Lower leg skin (tissue), 4 donors: ENCODE results near the gene SRSF11. TPM values are rescaled to one million over a fixed set of nuclear protein-coding genes. Genes with fewer than 3 reads are reported as not detected.

Source experiments
- DNase-seq, 2 donors: peaks; one replicate each; pipeline ENCODE4 v3.0.0-alpha.2; 2019; ENCODE audit warnings: low spot score in 2 of 2
- H3K4me3 ChIP-seq: fragments of 200-600 bp; sonication (generic); 2 replicates; pipeline ENCODE4 v1.5.1; 2017; ENCODE audit warnings: mild to moderate bottlenecking, low read depth; ENCODE audit not compliant: poor library complexity, severe bottlenecking
- CTCF ChIP-seq, 3 donors: fragments of 450-650 bp; IDR thresholded peaks; one replicate each; pipeline ENCODE4 v1.5.1; 2016; ENCODE audit warnings: antibody characterized with exemption in 3 of 3, mild to moderate bottlenecking in 3 of 3, moderate library complexity in 2 of 3
- POLR2A ChIP-seq, 2 donors: fragments of 450-650 bp; IDR thresholded peaks; one replicate each; pipeline ENCODE4 v1.6.1; 2016 to 2017; ENCODE audit warnings: antibody characterized with exemption in 2 of 2, mild to moderate bottlenecking in 1 of 2, moderate library complexity in 1 of 2
- WGBS, 2 donors: methylation state at CpG; one replicate each; pipeline ENCODE4 v1.1.5; 2018; 5-methylcytosine and 5-hydroxymethylcytosine counted together
- intact Hi-C: fragments of 100-400 bp; cut with DNase I; formaldehyde crosslinking; loops from one replicate; pipeline ENCODE4 v1.15.0; 2023; ENCODE audit warnings: low total_unique reads
- total RNA-seq, 4 donors: library from RNA; depleted of rRNA; stranded (reverse); fragments of >200 nt; gene quantifications; one replicate each; pipeline ENCODE4 v1.1.0, GENCODE V29; 2016

The SRSF11 gene
- total RNA-seq, 4 donors from 2014 or later: 59.2 to 153 (median 98.7) TPM

- TF ChIP-seq CTCF (IDR thresholded peaks at IDR 0.05): no peak
- no peak for TF ChIP-seq POLR2A (IDR thresholded peaks at IDR 0.05)
- intact Hi-C loops: no loop called here
- no peak for DNase-seq
- H3K4me3 ChIP-seq: no peak overlapping the region
- WGBS, 2 donors: 57 to 59% methylated on average over 2 of the region's 2 CpGs
Observed at GRCh38 chr1:70228670-70229069, 7.5 kb downstream of the SRSF11 start.

GRCh38 chr1:70231475-70231874 is 10.3 kb downstream of the SRSF11 start:
- H3K4me3 ChIP-seq: no peak overlapping the region
- WGBS, 2 donors: 96% methylated on average over 4 of the region's 4 CpGs
- intact Hi-C loops: no loop called here
- no peak for DNase-seq
- no peak for TF ChIP-seq CTCF (IDR thresholded peaks at IDR 0.05)
- TF ChIP-seq POLR2A (IDR thresholded peaks at IDR 0.05): no peak

GRCh38 chr1:70234733-70235132 is 13.6 kb downstream of the SRSF11 start:
- DNase-seq: no peak
- intact Hi-C loops: no loop called here
- TF ChIP-seq CTCF (IDR thresholded peaks at IDR 0.05): no peak
- no peak for TF ChIP-seq POLR2A (IDR thresholded peaks at IDR 0.05)
- no peak overlapping the region for H3K4me3 ChIP-seq

GRCh38 chr1:70239940-70240339 is 18.8 kb downstream of the SRSF11 start:
- DNase-seq: no peak
- TF ChIP-seq CTCF (IDR thresholded peaks at IDR 0.05): no peak
- no peak for TF ChIP-seq POLR2A (IDR thresholded peaks at IDR 0.05)
- intact Hi-C loops: no loop called here
- no peak overlapping the region for H3K4me3 ChIP-seq

- no peak for DNase-seq
- no peak for TF ChIP-seq POLR2A (IDR thresholded peaks at IDR 0.05)
- no peak for TF ChIP-seq CTCF (IDR thresholded peaks at IDR 0.05)
- H3K4me3 ChIP-seq: no peak overlapping the region
Observed at GRCh38 chr1:70247122-70247521, 25.9 kb downstream of the SRSF11 start.

GRCh38 chr1:70247768-70248167 is 26.6 kb downstream of the SRSF11 start:
- TF ChIP-seq POLR2A (IDR thresholded peaks at IDR 0.05): no peak
- DNase-seq: no peak
- intact Hi-C loops: no loop called here
- H3K4me3 ChIP-seq: no peak overlapping the region

More at GRCh38 chr1:70247122-70247521, 25.9 kb downstream of the SRSF11 start:
- intact Hi-C loops: no loop called here
